Neural progenitor cell (in vitro differentiated cells): ENCODE results near the gene TTC31. TPM values are rescaled to one million over a fixed set of nuclear protein-coding genes. Genes with fewer than 3 reads are reported as not detected.

Experiments used
- DNase-seq: peaks from one replicate; pipeline ENCODE4 v3.0.0-alpha.2; 2016; ENCODE audit warnings: low spot score
- H2AFZ ChIP-seq: fragments of 200-600 bp; sonication (generic); replicated peaks from 2 replicates; pipeline ENCODE4 v1.6.1; 2016; ENCODE audit warnings: antibody characterized with exemption
- H3F3A ChIP-seq: fragments of 200-600 bp; sonication (generic); 2 replicates; pipeline ENCODE4 v1.6.1; 2016; ENCODE audit warnings: antibody characterized with exemption, low read depth
- H3K27ac ChIP-seq: fragments of 200-600 bp; sonication (generic); 2 replicates; pipeline ENCODE4 v1.5.1; 2016; ENCODE audit warnings: mild to moderate bottlenecking
- H3K27me3 ChIP-seq: fragments of 200-600 bp; sonication (generic); 2 replicates; pipeline ENCODE4 v1.6.1; 2016; ENCODE audit warnings: mild to moderate bottlenecking, moderate library complexity
- H3K36me3 ChIP-seq: fragments of 200-600 bp; sonication (generic); 2 replicates; pipeline ENCODE4 v1.5.1; 2016
- H3K4me1 ChIP-seq: fragments of 200-600 bp; sonication (generic); 2 replicates; pipeline ENCODE4 v1.6.1; 2016; ENCODE audit warnings: mixed run types
- H3K4me2 ChIP-seq: fragments of 200-600 bp; sonication (generic); 2 replicates; pipeline ENCODE4 v1.6.1; 2016
- H3K4me3 ChIP-seq: fragments of 200-600 bp; sonication (generic); 2 replicates; pipeline ENCODE4 v1.5.1; 2016
- H3K79me2 ChIP-seq: fragments of 200-600 bp; sonication (generic); 2 replicates; pipeline ENCODE4 v1.6.1; 2016; ENCODE audit warnings: low read depth
- H3K9ac ChIP-seq: fragments of 200-600 bp; sonication (generic); 2 replicates; pipeline ENCODE4 v1.6.1; 2016
- H3K9me3 ChIP-seq: fragments of 200-600 bp; sonication (generic); 2 replicates; pipeline ENCODE4 v1.5.1; 2016; ENCODE audit warnings: low read depth
- H4K20me1 ChIP-seq: fragments of 200-600 bp; sonication (generic); 2 replicates; pipeline ENCODE4 v1.6.1; 2016; ENCODE audit warnings: low read depth
- H3K27ac Mint-ChIP-seq: 3 replicates; pipeline ENCODE4 v1.8.0; 2021; ENCODE audit warnings: mixed read lengths
- H3K27me3 Mint-ChIP-seq: 2 replicates; pipeline ENCODE4 v1.8.0; 2022; ENCODE audit warnings: low read depth, mild to moderate bottlenecking, inconsistent platforms, moderate library complexity, mixed read lengths; ENCODE audit not compliant: insufficient read depth
- H3K36me3 Mint-ChIP-seq: 3 replicates; pipeline ENCODE4 v1.8.0; 2021; ENCODE audit warnings: mixed read lengths
- H3K4me1 Mint-ChIP-seq: 3 replicates; pipeline ENCODE4 v1.8.0; 2021; ENCODE audit warnings: mixed read lengths
- H3K4me3 Mint-ChIP-seq: 3 replicates; pipeline ENCODE4 v1.8.0; 2021; ENCODE audit warnings: mild to moderate bottlenecking, moderate library complexity, mixed read lengths
- H3K9me3 Mint-ChIP-seq: 3 replicates; pipeline ENCODE4 v1.8.0; 2020; ENCODE audit warnings: mixed read lengths
- EZH2 ChIP-seq: fragments of 200-600 bp; sonication (generic); IDR thresholded peaks from 2 replicates; pipeline ENCODE4 v1.6.1; 2017; ENCODE audit warnings: antibody characterized with exemption, mild to moderate bottlenecking, moderate library complexity
- EZH2phosphoT487 ChIP-seq: fragments of 200-600 bp; sonication (generic); IDR thresholded peaks from 2 replicates; pipeline ENCODE4 v1.6.1; 2017; ENCODE audit warnings: antibody characterized with exemption
- total RNA-seq: library from RNA; depleted of rRNA; stranded (reverse); fragments of >200 nt; gene quantifications from 2 replicates; pipeline ENCODE4 v1.2.3, GENCODE V29; 2015; ENCODE audit warnings: low replicate concordance
- TF ChIP-seq, protein P1 (sequence below): fragments of 200-600 bp; sonication (generic); IDR thresholded peaks from 2 replicates; pipeline ENCODE4 v1.5.1; 2017; ENCODE audit warnings: antibody characterized with exemption, mild to moderate bottlenecking

TTC31 gene
- total RNA-seq, 1 donor from 2014 or later: 22.6 TPM

DNA sequence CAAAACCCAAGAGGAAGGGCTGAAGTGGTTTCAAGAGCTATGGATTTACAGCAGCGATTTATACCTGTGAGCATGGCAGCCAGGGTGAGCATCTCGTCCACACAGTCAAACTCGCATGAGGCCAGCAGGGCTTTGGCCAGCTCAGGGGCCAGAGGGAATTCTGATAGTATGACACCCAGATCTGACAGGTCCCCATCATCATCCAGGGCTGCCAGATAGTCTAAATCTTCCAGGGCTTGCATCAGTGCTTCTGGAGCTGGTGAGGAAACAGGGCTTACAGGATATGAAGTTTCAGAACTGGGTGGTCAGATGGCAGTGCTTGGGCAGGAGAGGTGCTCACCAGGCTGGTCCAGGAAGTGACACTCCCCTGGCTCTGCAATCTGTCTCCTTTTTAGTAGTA is 39.6 kb downstream of the TTC31 start:
- Histone ChIP-seq H3K4me3 (no peak overlapping the region), H2AFZ (no peak overlapping the region), H3K36me3 (no peaks in the 10 kb centered on the region), H3K4me1 (no peaks in the 10 kb centered on the region), H3F3A (no peaks in the 10 kb centered on the region), H3K9ac (no peak overlapping the region), H4K20me1 (no peaks in the 10 kb centered on the region), H3K79me2 (peaks cover under 1% of the 10 kb centered on the region), H3K27ac (no peak overlapping the region), H3K27me3 (peaks cover 54% of the 10 kb centered on the region), H3K9me3 (no peaks in the 10 kb centered on the region), H3K4me2 (no peak overlapping the region)
- peaks cover 15% of the 10 kb centered on the region for H3K36me3 Mint-ChIP-seq
- peaks cover 42% of the 10 kb centered on the region for H3K27me3 Mint-ChIP-seq
- TF ChIP-seq, protein P1, sequence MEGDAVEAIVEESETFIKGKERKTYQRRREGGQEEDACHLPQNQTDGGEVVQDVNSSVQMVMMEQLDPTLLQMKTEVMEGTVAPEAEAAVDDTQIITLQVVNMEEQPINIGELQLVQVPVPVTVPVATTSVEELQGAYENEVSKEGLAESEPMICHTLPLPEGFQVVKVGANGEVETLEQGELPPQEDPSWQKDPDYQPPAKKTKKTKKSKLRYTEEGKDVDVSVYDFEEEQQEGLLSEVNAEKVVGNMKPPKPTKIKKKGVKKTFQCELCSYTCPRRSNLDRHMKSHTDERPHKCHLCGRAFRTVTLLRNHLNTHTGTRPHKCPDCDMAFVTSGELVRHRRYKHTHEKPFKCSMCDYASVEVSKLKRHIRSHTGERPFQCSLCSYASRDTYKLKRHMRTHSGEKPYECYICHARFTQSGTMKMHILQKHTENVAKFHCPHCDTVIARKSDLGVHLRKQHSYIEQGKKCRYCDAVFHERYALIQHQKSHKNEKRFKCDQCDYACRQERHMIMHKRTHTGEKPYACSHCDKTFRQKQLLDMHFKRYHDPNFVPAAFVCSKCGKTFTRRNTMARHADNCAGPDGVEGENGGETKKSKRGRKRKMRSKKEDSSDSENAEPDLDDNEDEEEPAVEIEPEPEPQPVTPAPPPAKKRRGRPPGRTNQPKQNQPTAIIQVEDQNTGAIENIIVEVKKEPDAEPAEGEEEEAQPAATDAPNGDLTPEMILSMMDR: no peak
- no peak for TF ChIP-seq EZH2phosphoT487
- TF ChIP-seq EZH2: no peak
- H3K4me3 Mint-ChIP-seq: no peak overlapping the region
- H3K9me3 Mint-ChIP-seq: no peaks in the 10 kb centered on the region
- DNase-seq: no peak
- no peak overlapping the region for H3K27ac Mint-ChIP-seq
- H3K4me1 Mint-ChIP-seq: peaks cover 3% of the 10 kb centered on the region

GRCh38 chr2:74524005-74524404 is 41.1 kb downstream of the TTC31 start:
- Histone ChIP-seq H3F3A (no peaks in the 10 kb centered on the region), H3K4me2 (no peak overlapping the region), H3K4me3 (no peak overlapping the region), H3K27me3 (peaks cover 39% of the 10 kb centered on the region), H3K4me1 (peaks cover 7% of the 10 kb centered on the region), H3K27ac (no peak overlapping the region), H3K36me3 (no peaks in the 10 kb centered on the region), H4K20me1 (no peaks in the 10 kb centered on the region), H3K9ac (no peak overlapping the region), H3K79me2 (peaks cover 15% of the 10 kb centered on the region), H3K9me3 (no peaks in the 10 kb centered on the region), H2AFZ (no peak overlapping the region)
- Mint-ChIP-seq H3K27me3 (peaks cover 27% of the 10 kb centered on the region), H3K4me1 (peaks cover 14% of the 10 kb centered on the region), H3K9me3 (no peaks in the 10 kb centered on the region), H3K27ac (no peak overlapping the region), H3K4me3 (no peak overlapping the region), H3K36me3 (peaks cover 16% of the 10 kb centered on the region)
- no peak for DNase-seq
- TF ChIP-seq, protein P1: no peak
- TF ChIP-seq EZH2phosphoT487: no peak
- TF ChIP-seq EZH2: no peak

GRCh38 chr2:74524955-74525716 is 42.3 kb downstream of the TTC31 start:
- Histone ChIP-seq H3K36me3 (no peaks in the 10 kb centered on the region), H3K79me2 (peaks cover 20% of the 10 kb centered on the region), H3F3A (no peaks in the 10 kb centered on the region), H2AFZ (no peak overlapping the region), H3K27ac (no peak overlapping the region), H3K4me3 (no peak overlapping the region), H3K4me1 (peaks cover 7% of the 10 kb centered on the region), H3K9ac (no peak overlapping the region), H4K20me1 (no peaks in the 10 kb centered on the region), H3K9me3 (no peaks in the 10 kb centered on the region), H3K4me2 (no peak overlapping the region), H3K27me3 (peaks cover 28% of the 10 kb centered on the region)
- H3K9me3 Mint-ChIP-seq: no peaks in the 10 kb centered on the region
- H3K36me3 Mint-ChIP-seq: peaks cover 16% of the 10 kb centered on the region
- TF ChIP-seq EZH2phosphoT487 (no peak), EZH2 (no peak)
- TF ChIP-seq, protein P1: no peak
- H3K27ac Mint-ChIP-seq: no peak overlapping the region
- peaks cover 17% of the 10 kb centered on the region for H3K27me3 Mint-ChIP-seq
- H3K4me1 Mint-ChIP-seq: peaks cover 15% of the 10 kb centered on the region
- no peak overlapping the region for H3K4me3 Mint-ChIP-seq
- DNase-seq: no peak
